HEK293T (cell line): ENCODE measurements around the gene CTXND1.

Experiments used
- FOXK2 ChIP-seq: fragments of 450-650 bp; IDR thresholded peaks from 2 replicates; pipeline ENCODE4 v1.6.1; 2016; ENCODE audit warnings: mild to moderate bottlenecking
- NFRKB ChIP-seq: fragments of 450-650 bp; IDR thresholded peaks from 2 replicates; pipeline ENCODE4 v1.6.1; 2016; ENCODE audit warnings: mild to moderate bottlenecking, moderate library complexity
- SP1 ChIP-seq: fragments of 450-650 bp; IDR thresholded peaks from 2 replicates; pipeline ENCODE4 v1.6.1; 2017
- TARDBP ChIP-seq: fragments of 450-650 bp; IDR thresholded peaks from 2 replicates; pipeline ENCODE4 v1.6.1; 2016

- TF ChIP-seq TARDBP (no peak), FOXK2 (no peak), NFRKB (no peak), SP1 (no peak)
Measured at GRCh38 chr15:80292079-80292478, 40.1 kb upstream of the CTXND1 start.
